GM21619 (cell line): Measurements from ENCODE around the gene KRTAP4-4.
"Not testable (repeated sequence)": the region's sequence is repeated elsewhere in the genome, so short reads cannot be mapped to it uniquely, and the experiment has no call there.

Source experiments
- ATAC-seq: cut with Tn5 transposase; IDR thresholded peaks from one replicate; pipeline ENCODE4 v1.9.1; 2021; ENCODE audit not compliant: unreplicated experiment

The KRTAP4-4 gene

GRCh38 chr17:41160648-41161047 is at the start of gene KRTAP4-4:
Gene KRTAP4-4 (minus strand): TSS chr17:41160748. CDS start chr17:41160691, 57 bp downstream.
- ATAC-seq: no peak

- no peak for ATAC-seq
Observed at GRCh38 chr17:41199421-41200078, 39.0 kb upstream of the KRTAP4-4 start.

- no peak for ATAC-seq
Observed at GRCh38 chr17:41196068-41196467, 35.5 kb upstream of the KRTAP4-4 start.

GRCh38 chr17:41190328-41190727 is 29.8 kb upstream of the KRTAP4-4 start:
- ATAC-seq: no peak

GRCh38 chr17:41189837-41190318 is 29.3 kb upstream of the KRTAP4-4 start, which contains the start of gene KRTAP9-1:
Gene KRTAP9-1 (plus strand): TSS chr17:41189887. CDS start chr17:41189887, 0 bp downstream.
- ATAC-seq: not testable (repeated sequence)

GRCh38 chr17:41186872-41187271 is 26.3 kb upstream of the KRTAP4-4 start:
- ATAC-seq: no peak

GRCh38 chr17:41185001-41185400 is 24.5 kb upstream of the KRTAP4-4 start:
- ATAC-seq: no peak

- ATAC-seq: no peak
Observed at GRCh38 chr17:41184480-41184961, 24.0 kb upstream of the KRTAP4-4 start, which contains the start of gene KRTAP4-1. Gene KRTAP4-1 (minus strand): TSS chr17:41184911. CDS start chr17:41184854, 57 bp downstream.

- ATAC-seq: no peak
Observed at GRCh38 chr17:41178843-41179616, 18.5 kb upstream of the KRTAP4-4 start.

GRCh38 chr17:41178341-41178740 is 17.8 kb upstream of the KRTAP4-4 start:
- no peak for ATAC-seq

GRCh38 chr17:41177727-41178271 is 17.3 kb upstream of the KRTAP4-4 start, which contains the start of gene KRTAP4-2:
Gene KRTAP4-2 (minus strand): TSS chr17:41178221. CDS start chr17:41178164, 57 bp downstream.
- ATAC-seq: no peak

GRCh38 chr17:41176744-41177387 is 16.3 kb upstream of the KRTAP4-4 start:
- ATAC-seq: no peak

- no peak for ATAC-seq
Observed at GRCh38 chr17:41171886-41172285, 11.3 kb upstream of the KRTAP4-4 start.

- ATAC-seq: no peak
Observed at GRCh38 chr17:41168121-41168520, 7.6 kb upstream of the KRTAP4-4 start, which contains the start of gene KRTAP4-3. Gene KRTAP4-3 (minus strand): TSS chr17:41168221. CDS start chr17:41168172, 49 bp downstream.

GRCh38 chr17:41167561-41167960 is 7.0 kb upstream of the KRTAP4-4 start:
- ATAC-seq: no peak

GRCh38 chr17:41163828-41164227 is 3.3 kb upstream of the KRTAP4-4 start:
- no peak for ATAC-seq

GRCh38 chr17:41160190-41160589 is 358 bp downstream of the KRTAP4-4 start:
- not testable (repeated sequence) for ATAC-seq

- no peak for ATAC-seq
Observed at GRCh38 chr17:41153856-41154255, 6.7 kb downstream of the KRTAP4-4 start.

- ATAC-seq: no peak
Observed at GRCh38 chr17:41151525-41151924, 9.0 kb downstream of the KRTAP4-4 start.

- no peak for ATAC-seq
Observed at GRCh38 chr17:41150026-41150425, 10.5 kb downstream of the KRTAP4-4 start.

- ATAC-seq: no peak
Observed at GRCh38 chr17:41149652-41149985, 10.9 kb downstream of the KRTAP4-4 start, which contains the start of gene KRTAP4-5. Gene KRTAP4-5 (minus strand): TSS chr17:41149825. CDS start chr17:41149767, 58 bp downstream.
